NOMO-1 (cell line): Measurements from ENCODE around the gene ATP5F1C.

ENCODE experiments used
- DNase-seq, 2 experiments: peaks; one replicate each; lab custom pipeline; 2025; ENCODE audit not compliant: unreplicated experiment in 2 of 2; lab: John Stamatoyannopoulos, UW

Gene ATP5F1C

DNA sequence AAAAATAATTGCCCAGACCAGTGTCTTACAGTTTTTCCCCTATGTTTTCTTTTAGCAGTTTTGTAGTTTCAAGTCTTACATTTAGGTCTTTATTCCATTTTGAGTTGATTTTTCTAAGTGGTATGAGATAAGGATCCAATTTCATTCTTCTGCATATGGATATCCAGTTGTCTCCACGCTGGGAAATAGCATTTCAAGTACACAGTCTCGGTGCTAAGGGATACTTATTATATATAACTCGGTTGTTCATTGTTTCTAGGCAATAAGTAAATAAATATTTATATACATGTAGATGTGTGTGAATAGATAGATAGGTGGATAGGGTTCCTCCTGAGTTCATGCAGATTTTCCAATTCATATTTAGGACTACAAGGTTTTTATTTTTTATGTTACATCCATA is 46.3 kb downstream of the ATP5F1C start:
- no peak for DNase-seq

DNA sequence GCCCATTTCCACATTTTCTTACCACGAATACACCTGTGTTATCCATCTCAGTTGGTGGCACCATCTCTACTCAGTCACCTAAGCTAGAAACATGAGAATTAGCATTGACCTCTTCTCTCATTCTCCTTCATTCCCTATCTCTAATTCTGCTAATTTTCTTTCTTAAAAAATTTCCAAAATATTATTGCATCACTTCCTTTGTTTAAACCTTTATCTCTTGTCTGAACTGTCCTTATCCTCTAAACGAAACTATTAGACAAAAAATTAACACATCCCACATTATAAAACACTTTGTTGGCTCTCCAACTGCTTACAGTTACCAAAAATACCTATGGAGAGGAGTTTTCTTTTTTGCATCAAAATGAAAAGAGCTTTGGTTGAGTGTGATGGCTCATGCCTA is 48.6 kb downstream of the ATP5F1C start:
- no peak for DNase-seq

DNA sequence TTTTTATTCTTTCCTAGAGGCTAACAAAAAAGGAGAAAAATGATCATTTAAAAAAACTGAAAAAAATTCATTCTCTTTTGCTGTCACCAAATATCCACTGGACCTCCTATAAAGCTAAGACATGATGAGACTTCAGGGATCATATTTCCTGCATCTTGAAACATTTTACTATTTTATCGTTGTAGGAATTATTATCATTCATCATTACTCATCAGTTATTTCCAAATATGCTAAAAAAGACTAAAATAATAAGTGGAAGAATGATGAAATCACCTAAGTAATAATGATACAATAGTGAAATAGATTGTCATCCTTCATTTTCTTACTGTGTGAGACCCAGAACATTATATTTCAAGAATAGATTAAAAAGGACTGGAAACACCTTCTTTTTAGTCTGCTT is 58.6 kb downstream of the ATP5F1C start:
- DNase-seq: no peak

DNA sequence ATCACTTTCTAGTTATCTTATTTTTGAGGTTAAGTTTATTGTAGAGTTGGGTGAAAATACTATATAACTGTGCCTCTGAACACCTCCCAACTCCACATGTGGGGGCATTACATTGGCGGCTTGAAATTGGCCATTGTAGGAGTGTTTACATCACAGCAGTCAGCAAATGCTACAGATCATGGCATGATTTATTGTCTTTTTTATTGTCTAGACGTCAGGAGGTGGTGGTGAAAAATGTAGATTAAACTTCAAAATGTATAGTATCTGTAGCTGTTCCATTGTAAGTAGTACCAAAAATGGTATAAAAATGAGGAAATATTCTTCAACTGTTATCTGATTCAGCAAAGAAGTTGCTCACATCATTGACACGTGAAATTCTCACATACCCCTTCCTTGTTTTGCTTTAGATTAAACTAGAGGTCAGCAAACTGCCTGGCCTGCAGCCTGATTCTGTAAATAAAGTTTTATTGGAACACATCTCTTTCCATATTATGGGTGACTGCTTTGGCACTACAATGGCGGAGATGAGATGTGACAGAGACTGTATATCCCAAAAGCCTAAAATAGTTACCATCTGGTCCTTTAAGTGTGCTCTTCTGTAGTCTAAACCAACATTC is 65.4 kb downstream of the ATP5F1C start:
- DNase-seq: no peak

DNA sequence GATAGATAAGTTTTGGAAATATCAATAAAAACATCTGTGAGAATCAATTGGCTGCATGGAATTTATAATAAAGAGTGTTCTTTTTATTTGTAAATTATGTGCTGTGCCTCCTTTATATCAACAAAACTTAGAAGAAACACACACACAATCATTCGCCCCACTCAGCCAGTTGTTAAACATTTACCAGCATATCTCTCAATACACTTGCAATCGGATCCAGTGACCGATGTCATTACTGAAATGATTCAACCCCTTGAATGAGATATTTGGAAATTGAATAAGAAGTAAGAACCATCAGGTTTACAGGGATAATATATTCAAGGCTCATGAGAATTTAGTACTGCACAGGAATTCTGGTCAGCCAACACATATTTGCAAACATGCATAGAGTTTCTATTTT is 65.9 kb downstream of the ATP5F1C start:
- no peak for DNase-seq

DNA sequence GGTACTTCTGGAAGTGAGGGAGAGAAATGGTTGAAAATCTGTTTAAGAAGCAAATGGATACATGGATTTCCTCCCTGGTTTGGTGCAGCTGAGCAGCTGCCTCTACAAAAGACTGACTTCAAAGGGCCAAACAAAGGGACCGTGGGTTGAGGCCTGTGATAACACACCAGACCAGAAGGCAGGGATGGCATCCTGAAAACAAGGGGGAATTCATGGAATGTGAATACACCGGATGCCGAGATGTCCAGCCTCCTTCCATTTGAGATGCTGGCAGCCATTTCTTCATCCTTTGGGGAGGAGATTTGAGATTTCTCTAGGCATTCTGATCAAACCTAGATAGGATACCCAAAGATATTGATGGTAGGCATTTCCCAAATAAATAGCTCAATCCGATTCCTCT is 67.2 kb downstream of the ATP5F1C start:
- DNase-seq: no peak

DNA sequence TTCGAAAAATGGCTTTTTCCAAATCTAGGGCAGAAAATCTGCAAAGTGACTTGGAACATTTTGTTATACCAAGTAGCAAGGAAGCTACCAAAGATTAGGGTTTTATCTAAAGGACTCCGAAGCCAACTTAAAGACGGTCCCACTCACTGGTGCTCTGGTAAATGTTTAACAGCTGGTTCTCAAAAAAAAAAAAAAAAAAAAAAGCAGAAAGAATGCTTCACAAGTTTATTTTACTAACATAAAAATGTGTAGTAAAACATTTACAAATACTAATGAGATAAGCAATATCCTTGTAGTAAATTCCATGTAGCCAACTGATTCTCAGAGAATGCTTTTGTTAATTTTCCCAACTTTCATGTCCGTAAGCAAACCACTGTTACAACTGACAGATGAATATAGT is 68.7 kb downstream of the ATP5F1C start:
- DNase-seq: no peak

DNA sequence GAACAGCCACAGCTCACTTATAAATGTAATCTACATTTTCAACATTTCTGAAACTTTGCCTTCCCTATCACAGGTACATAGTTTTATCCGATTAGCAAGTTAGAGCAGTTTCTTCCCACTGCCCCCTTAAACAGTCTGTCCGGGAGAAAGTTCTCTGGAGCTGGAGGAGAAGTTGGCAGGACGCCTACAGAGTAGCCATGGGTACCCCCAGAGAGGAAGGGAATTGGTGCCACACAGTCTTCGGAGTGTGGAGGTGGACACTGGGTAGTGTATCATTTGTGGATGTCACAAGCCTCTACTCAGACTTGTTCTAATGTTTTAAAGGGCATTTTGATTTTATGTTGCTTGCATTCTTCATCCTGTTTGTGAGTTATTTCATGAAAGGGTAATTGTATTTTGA is 69.3 kb downstream of the ATP5F1C start:
- no peak for DNase-seq
